Measurements from ENCODE around the gene SH2D6. TPM values are rescaled to one million over a fixed set of nuclear protein-coding genes. Genes with fewer than 3 reads are reported as not detected.

The SH2D6 gene
- total RNA-seq, result under 1 TPM; 0.60 to 0.90 TPM
- 1 to 10 TPM in 2 of 6 donors, under 1 TPM in 4; 0.42 to 1.3 (median 0.80) TPM for polyA plus RNA-seq (ENCODE audit: insufficient read length in 6 of 6)
- long read RNA-seq, donor 1, result 0 reads
- long read RNA-seq, donor 2, result 0 reads
- long read RNA-seq, donor 3, result 0 reads
- long read RNA-seq, donor 4, partial matches to known transcripts, result 0 of 1 reads
- long read RNA-seq, donor 4, other reads (novel, unspliced or antisense), result 1 of 1 reads
- long read RNA-seq, donor 5, result 0 reads
- long read RNA-seq, donor 6, result 0 reads
- long read RNA-seq, donor 7, result 0 reads
- long read RNA-seq, donor 8, result 0 reads
- long read RNA-seq, donor 9, result 0 reads
- long read RNA-seq, donor 10, partial matches to known transcripts, result 0 of 1 reads
- long read RNA-seq, donor 10, other reads (novel, unspliced or antisense), result 1 of 1 reads
- long read RNA-seq, donor 11, result 0 reads
- long read RNA-seq, donor 12, result 0 reads

DNA sequence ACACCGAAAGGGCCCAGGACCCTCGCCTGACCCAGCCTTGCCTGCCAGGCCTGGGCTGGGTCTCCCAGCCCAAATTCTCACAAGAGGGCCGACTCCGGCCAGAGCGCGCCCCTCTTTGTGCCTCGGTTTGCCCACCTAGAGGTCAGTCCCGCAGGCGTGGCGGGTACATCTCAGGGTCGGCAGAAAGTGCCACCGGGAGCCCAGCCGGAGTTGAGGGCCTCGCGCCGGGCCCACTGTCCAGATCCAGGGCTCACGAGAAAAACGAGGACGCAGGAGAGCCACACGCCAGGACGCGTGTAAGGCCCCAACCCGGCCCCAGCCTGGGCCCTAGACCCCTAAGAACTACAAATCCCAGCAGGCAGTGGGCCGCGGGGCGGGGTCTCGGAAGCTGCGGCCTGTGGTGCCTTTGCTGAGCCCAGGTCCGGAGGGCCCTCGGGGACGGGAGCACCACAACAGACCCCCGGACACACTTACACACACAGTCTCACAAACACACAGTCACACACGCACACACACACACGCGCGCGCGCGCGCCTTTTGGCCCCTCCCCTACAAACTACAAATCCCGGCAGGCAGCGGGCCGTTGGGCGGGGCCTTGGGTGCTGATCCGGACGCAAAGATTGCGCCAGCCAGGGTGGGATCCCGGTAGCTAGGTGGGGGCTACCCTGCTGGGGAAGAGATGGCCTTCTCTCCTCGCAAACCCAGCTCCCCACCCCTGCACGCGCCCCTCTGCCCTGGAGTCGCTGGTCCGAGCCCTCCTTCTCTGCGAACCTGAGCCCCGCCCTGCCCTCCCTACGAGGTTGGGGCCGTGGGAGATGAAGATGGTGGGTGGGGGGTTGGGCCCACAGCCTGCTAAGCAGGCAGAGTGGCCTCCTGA is at the start of gene SH2D6:
Gene SH2D6, plus strand, starts transcription at position 583 of the 877 bp plus-strand sequence. CDS start 10,752 bp downstream, outside the sequence.
- Histone ChIP-seq H3K4me1 (peaks cover 24 to 65% of the 10 kb centered on the region in 2 donors), H3K27me3 (no peaks in the 10 kb centered on the region), H3K27ac (peak within 1 kb of the TSS; percentile 87 to 90), H3K9me3 (no peaks in the 10 kb centered on the region), H3K36me3 (no peaks in the 10 kb centered on the region), H3K4me3 (peak within 1 kb of the TSS; percentile 57 to 58)
- intact Hi-C loops (cut with DNase I), result loop anchor here in 1 of 2 donors (10.0 kb wide), 1 partner anchor 136 kb away; no protein-coding TSS in a partner anchor
- peak; percentile 85 to 94 (median 88) for DNase-seq
- TF ChIP-seq, protein P1, sequence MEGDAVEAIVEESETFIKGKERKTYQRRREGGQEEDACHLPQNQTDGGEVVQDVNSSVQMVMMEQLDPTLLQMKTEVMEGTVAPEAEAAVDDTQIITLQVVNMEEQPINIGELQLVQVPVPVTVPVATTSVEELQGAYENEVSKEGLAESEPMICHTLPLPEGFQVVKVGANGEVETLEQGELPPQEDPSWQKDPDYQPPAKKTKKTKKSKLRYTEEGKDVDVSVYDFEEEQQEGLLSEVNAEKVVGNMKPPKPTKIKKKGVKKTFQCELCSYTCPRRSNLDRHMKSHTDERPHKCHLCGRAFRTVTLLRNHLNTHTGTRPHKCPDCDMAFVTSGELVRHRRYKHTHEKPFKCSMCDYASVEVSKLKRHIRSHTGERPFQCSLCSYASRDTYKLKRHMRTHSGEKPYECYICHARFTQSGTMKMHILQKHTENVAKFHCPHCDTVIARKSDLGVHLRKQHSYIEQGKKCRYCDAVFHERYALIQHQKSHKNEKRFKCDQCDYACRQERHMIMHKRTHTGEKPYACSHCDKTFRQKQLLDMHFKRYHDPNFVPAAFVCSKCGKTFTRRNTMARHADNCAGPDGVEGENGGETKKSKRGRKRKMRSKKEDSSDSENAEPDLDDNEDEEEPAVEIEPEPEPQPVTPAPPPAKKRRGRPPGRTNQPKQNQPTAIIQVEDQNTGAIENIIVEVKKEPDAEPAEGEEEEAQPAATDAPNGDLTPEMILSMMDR (IDR thresholded peaks at IDR 0.05), result no peak
- ATAC-seq, result peak; percentile 62

DNA sequence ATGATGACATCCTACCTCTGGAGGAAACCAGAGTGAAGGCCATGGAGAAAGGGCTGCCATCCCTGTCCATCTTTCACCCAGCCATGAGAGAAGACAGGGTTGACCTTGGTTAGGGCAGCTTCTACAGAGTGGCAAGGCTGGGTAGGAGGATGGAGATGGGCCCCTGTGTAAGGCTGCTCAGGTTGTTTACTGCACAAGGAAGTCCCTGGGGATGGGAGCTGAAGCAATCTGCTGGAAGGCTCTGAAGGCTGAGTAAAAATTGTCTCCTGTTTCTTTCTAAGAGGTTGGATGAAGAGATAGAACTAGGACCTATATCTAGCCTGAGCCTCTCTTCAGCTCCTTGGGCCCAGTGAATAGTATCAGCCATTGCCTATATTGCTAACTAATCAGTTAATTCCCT is 49.6 kb upstream of the SH2D6 start:
- DNase-seq (no peak), ATAC-seq (no peak)
- H3K4me1 ChIP-seq, result no peaks in the 10 kb centered on the region
- H3K27ac ChIP-seq, result no peak overlapping the region
- no peak overlapping the region for H3K4me3 ChIP-seq
- intact Hi-C loops (cut with DNase I), result no loop called here
- TF ChIP-seq, protein P1 (IDR thresholded peaks at IDR 0.05), result no peak
- H3K36me3 ChIP-seq, result peaks cover 0 to 64% of the 10 kb centered on the region in 2 donors
- no peaks in the 10 kb centered on the region for H3K27me3 ChIP-seq
- no peaks in the 10 kb centered on the region for H3K9me3 ChIP-seq

DNA sequence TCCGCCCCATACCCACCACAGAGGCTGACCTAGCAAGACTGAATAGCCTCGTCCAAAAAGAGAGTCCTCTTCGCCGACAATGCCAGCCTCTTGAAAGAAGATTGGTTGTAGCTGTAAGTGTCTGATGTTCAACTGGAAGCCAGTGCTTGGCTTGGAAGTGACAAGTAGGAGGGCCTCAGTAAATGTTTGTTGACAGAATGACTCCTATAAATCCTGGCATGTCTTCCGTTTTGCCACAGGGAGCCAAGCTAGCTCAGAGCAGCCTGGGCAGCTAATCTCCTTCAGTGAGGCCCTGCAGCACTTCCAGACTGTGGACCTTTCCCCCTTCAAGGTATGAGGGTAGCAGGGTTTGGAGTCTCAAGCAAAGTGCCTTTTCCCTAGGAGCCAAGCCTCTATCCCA is 49.0 kb upstream of the SH2D6 start:
- no peak for DNase-seq
- Histone ChIP-seq H3K27me3 (no peaks in the 10 kb centered on the region), H3K4me3 (no peak overlapping the region), H3K36me3 (peaks cover 0 to 64% of the 10 kb centered on the region in 2 donors), H3K4me1 (no peaks in the 10 kb centered on the region), H3K27ac (no peak overlapping the region), H3K9me3 (no peaks in the 10 kb centered on the region)
- TF ChIP-seq, protein P1 (IDR thresholded peaks at IDR 0.05), result no peak
- intact Hi-C loops (cut with DNase I), result no loop called here
- ATAC-seq, result no peak

DNA sequence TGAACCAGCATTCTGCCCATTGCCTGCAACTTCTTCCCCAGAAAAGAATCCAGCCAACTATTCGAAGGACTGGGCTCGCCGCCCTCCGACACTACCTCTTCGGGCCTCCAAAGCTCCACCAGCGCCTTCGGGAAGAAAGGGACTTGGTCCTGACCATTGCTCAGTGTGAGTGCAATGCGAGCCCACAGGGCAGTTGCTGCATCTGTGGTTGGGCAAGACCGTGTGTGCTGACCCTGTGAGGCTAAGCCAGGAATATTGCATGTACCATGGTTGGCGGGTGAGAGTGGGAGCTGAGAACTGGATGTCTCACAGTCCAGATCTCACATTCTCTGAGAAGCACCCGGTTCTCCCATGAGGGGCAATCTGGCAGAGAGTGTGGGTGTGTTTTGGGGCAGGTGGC is 47.5 kb upstream of the SH2D6 start:
- Histone ChIP-seq H3K36me3 (peaks cover 0 to 67% of the 10 kb centered on the region in 2 donors), H3K9me3 (no peaks in the 10 kb centered on the region), H3K27ac (no peak overlapping the region), H3K27me3 (no peaks in the 10 kb centered on the region), H3K4me1 (no peaks in the 10 kb centered on the region), H3K4me3 (no peak overlapping the region)
- DNase-seq, result no peak
- ATAC-seq, result no peak
- intact Hi-C loops (cut with DNase I), result no loop called here
- TF ChIP-seq, protein P1 (IDR thresholded peaks at IDR 0.05), result no peak

Measured in left lung (tissue), 14 donors.